PC-9 (cell line): ENCODE measurements around the gene C1orf21.

ENCODE experiments used
- CTCF ChIP-seq: fragments of 200-600 bp; sonication (generic); conservative IDR thresholded peaks from 2 replicates; pipeline ENCODE4 v1.6.1; 2017; ENCODE audit warnings: mixed run types, antibody characterized with exemption, mild to moderate bottlenecking, moderate library complexity
- EZH2 ChIP-seq: fragments of 200-600 bp; sonication (generic); IDR thresholded peaks from 2 replicates; pipeline ENCODE4 v1.8.0; 2017; ENCODE audit warnings: antibody characterized with exemption, low read depth

GRCh38 chr1:184658055-184658454, 271.2 kb downstream of the C1orf21 start:
- TF ChIP-seq CTCF (no peak), EZH2 (no peak)
